ENCODE measurements around the gene STX12. TPM values are rescaled to one million over a fixed set of nuclear protein-coding genes. Genes with fewer than 3 reads are reported as not detected.
"Not testable (repeated sequence)": the region's sequence is repeated elsewhere in the genome, so short reads cannot be mapped to it uniquely, and the experiment has no call there.

The STX12 gene
- total and polyA plus RNA-seq, 2 experiments from 2014 or later, result 18.5 to 36.5 TPM

DNA sequence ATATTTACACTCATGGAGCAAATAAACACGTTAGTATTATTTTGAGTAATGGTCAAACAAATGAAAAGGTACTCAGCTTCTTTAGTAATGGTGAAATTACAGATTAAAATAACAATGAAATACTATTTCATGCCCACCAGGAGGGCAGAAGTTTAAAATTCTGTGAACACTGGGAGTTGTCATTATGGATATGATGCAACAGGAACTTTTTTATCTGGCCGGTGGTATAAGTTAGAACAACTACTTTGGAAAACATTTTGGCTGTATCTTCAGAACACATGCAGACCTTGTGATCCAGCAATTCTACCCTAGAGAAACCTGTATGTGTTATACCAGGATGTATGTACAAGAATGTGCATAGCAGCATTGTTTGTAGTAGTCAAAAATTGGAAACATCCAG, 34.4 kb downstream of the STX12 start:
- Histone ChIP-seq H3K27ac (no peak overlapping the region), H3K4me3 (no peak overlapping the region), H3K27me3 (no peaks in the 10 kb centered on the region), H3K4me1 (ENCODE audit: low read depth) (no peaks in the 10 kb centered on the region), H3K9me3 (ENCODE audit: low read depth) (no peaks in the 10 kb centered on the region), H3K36me3 (peaks cover 5% of the 10 kb centered on the region)
- peak in 1 of 2 donors; percentile 61 for DNase-seq (ENCODE audit: low read depth in 1 of 2, low spot score in 1 of 2)
- TF ChIP-seq, protein P1, sequence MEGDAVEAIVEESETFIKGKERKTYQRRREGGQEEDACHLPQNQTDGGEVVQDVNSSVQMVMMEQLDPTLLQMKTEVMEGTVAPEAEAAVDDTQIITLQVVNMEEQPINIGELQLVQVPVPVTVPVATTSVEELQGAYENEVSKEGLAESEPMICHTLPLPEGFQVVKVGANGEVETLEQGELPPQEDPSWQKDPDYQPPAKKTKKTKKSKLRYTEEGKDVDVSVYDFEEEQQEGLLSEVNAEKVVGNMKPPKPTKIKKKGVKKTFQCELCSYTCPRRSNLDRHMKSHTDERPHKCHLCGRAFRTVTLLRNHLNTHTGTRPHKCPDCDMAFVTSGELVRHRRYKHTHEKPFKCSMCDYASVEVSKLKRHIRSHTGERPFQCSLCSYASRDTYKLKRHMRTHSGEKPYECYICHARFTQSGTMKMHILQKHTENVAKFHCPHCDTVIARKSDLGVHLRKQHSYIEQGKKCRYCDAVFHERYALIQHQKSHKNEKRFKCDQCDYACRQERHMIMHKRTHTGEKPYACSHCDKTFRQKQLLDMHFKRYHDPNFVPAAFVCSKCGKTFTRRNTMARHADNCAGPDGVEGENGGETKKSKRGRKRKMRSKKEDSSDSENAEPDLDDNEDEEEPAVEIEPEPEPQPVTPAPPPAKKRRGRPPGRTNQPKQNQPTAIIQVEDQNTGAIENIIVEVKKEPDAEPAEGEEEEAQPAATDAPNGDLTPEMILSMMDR (IDR thresholded peaks at IDR 0.05; ENCODE audit: low read depth, low read length), result no peak

DNA sequence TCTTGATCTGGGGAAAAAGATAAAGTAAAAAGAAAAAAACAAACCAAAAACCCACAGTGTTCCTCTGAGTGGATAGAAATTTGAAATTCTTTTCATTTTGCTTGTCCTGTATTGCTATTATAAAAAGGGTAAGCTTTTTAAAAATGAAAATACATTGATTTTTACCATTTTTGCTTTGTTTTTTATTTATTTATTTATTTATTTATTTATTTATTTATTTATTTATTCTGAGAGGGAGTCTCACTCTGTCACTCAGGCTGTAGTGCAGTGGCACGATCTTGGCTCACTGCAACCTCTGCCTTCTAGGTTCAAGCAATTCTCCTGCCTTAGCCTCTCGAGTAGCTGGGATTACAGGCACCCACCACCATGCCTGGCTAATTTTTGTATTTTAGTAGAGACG, 35.1 kb downstream of the STX12 start:
- not testable (repeated sequence) for H3K36me3 ChIP-seq, H3K27ac ChIP-seq

DNA sequence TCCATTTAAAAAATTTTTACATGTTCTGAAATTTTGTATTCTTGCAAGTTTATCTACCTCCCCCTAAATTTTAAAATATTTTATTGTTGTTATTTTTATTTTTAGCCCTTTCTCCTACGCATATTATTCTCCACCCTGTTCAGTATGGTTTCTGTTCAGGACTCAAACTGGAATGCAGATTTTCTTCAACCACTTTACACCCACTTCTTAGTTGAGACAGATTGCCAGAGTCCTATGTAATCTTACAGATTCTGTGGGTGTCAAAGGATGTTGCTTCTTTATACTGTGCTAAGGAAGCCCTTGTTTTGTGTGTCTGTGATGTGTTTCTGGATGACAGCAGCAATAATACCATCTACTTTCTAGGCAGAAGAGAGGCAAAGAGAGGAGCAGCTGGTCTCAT, 36.9 kb downstream of the STX12 start:
- Histone ChIP-seq H3K9me3 (ENCODE audit: low read depth) (no peaks in the 10 kb centered on the region), H3K36me3 (peaks cover 5% of the 10 kb centered on the region), H3K27me3 (no peaks in the 10 kb centered on the region), H3K4me3 (no peak overlapping the region), H3K4me1 (ENCODE audit: low read depth) (no peaks in the 10 kb centered on the region), H3K27ac (no peak overlapping the region)
- no peak for DNase-seq (ENCODE audit: low read depth in 1 of 2, low spot score in 1 of 2)
- TF ChIP-seq, protein P1 (IDR thresholded peaks at IDR 0.05; ENCODE audit: low read depth, low read length), result no peak

More for the DNA sequence above, 35.1 kb downstream of the STX12 start:
- DNase-seq (ENCODE audit: low read depth in 1 of 2, low spot score in 1 of 2); H3K4me1 ChIP-seq (ENCODE audit: low read depth); H3K27me3 ChIP-seq; H3K9me3 ChIP-seq (ENCODE audit: low read depth); H3K4me3 ChIP-seq: not testable (repeated sequence)

DNA sequence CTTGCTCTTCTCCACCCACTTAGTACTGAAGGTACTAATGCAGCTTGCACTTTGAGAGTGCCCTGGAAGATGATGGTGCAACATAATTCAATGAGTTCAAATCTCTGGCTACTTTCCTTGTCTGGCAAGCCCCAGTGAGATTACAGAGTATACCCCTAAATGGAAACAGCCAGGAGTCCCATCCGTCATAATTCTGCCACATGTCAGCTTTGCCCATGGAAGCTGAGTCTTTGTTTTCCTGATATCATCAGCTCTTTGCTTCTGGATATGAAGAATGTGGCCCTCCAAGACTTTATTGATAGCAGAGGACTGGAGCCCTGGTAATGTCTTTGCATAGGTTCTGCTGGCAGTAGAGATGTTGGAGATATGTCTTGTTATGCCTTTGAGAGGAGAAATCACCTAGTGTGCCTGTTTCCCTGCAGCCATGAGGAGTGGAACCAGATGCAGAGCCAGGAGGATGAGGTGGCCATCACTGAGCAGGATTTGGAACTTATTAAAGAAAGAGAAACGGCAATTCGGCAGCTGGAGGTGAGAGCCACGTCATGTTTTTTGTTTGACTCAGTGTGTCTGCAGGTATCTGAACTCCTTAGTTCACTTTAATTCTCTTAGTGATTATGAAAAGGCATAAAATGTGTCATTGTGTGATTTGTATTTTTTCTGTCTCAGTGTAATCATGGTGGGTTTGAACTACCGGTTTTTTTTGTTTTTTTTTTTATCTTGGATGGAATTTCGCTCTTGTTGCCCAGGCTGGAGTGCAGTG, 38.9 kb downstream of the STX12 start:
- TF ChIP-seq, protein P1 (IDR thresholded peaks at IDR 0.05; ENCODE audit: low read depth, low read length), result no peak
- Histone ChIP-seq H3K27me3 (no peaks in the 10 kb centered on the region), H3K4me3 (no peak overlapping the region), H3K27ac (no peak overlapping the region), H3K36me3 (no peaks in the 10 kb centered on the region), H3K4me1 (ENCODE audit: low read depth) (peaks cover 2% of the 10 kb centered on the region), H3K9me3 (ENCODE audit: low read depth) (no peaks in the 10 kb centered on the region)
- no peak for DNase-seq (ENCODE audit: low read depth in 1 of 2, low spot score in 1 of 2)

DNA sequence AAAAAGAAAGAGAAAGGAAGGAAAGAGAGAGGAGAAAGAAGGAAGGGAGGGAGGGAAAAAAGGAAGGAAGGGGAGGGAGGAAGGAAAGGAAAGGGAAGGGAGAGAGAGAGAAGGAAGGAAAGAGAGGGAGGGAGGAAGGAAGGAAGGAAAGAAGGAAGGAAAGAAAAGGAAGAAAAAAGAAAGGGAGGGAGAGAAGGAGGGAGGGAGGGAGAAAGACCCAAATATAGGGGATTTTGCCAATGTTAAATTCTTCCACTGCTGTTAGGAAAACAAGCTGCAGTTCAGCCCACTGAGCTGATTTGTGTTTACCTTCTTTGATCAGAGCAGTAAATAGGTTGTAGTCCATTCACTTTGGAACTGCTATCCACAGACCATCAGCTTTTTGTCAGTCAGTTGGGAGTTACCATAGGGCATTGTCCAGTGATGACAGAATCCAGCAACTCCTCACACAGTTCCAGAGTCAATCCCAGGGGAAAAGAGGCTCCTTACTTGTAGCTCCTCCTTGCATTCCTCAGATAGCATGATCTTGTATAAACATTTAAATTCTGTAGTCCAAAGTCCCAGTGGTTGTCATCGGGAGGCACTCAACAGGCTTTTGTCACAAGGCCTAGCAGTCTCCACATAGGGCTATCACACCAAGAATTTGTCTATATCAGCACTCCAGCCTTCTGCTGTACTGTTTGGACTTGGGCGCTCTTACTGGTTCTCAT, 44.1 kb downstream of the STX12 start:
- no peaks in the 10 kb centered on the region for H3K9me3 ChIP-seq (ENCODE audit: low read depth)
- H3K4me3 ChIP-seq, result no peak overlapping the region
- peak overlapping the region; percentile 65 for H3K27ac ChIP-seq
- peaks cover 8% of the 10 kb centered on the region for H3K36me3 ChIP-seq
- H3K4me1 ChIP-seq (ENCODE audit: low read depth), result peaks cover 12% of the 10 kb centered on the region
- DNase-seq (ENCODE audit: low read depth in 1 of 2, low spot score in 1 of 2), result peak; percentile 55 to 79
- H3K27me3 ChIP-seq, result no peaks in the 10 kb centered on the region
- TF ChIP-seq, protein P1 (IDR thresholded peaks at IDR 0.05; ENCODE audit: low read depth, low read length), result no peak

DNA sequence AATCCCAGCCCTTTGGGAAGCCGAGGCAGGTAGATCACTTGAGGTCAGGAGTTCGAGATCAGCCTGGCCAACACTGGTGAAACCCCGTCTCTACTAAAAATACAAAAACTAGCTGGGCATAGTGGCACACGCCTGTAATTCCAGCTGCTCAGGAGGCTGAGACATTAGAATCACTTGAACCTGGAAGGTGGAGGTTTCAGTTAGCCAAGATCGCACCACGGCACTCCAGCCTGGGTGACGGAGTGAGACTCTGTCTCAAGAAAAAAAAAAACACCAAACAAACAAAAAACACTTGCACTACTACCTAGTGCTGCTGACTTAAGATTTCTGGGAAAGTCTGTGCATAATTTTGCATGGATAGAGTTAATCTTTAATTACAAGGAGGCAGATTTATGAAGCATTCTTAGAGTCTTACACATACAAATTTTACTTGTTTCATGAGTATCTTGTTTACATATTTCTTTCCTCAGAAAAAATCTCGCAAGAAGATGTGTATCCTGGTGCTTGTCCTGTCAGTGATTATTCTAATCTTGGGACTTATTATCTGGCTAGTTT, 48.8 kb downstream of the STX12 start:
- Histone ChIP-seq H3K27ac (no peak overlapping the region), H3K4me1 (ENCODE audit: low read depth) (peaks cover 11% of the 10 kb centered on the region), H3K27me3 (no peaks in the 10 kb centered on the region), H3K9me3 (ENCODE audit: low read depth) (no peaks in the 10 kb centered on the region), H3K36me3 (peaks cover 16% of the 10 kb centered on the region), H3K4me3 (no peak overlapping the region)
- TF ChIP-seq, protein P1 (IDR thresholded peaks at IDR 0.05; ENCODE audit: low read depth, low read length), result no peak
- no peak for DNase-seq (ENCODE audit: low read depth in 1 of 2, low spot score in 1 of 2)
